Type B pancreatic cell (in vitro differentiated cells): ENCODE measurements around the gene METTL25B. TPM values are rescaled to one million over a fixed set of nuclear protein-coding genes. Genes with fewer than 3 reads are reported as not detected.

Source experiments
- DNase-seq: peaks from one replicate; pipeline ENCODE4 v3.0.0; 2021; ENCODE audit warnings: mixed read lengths; ENCODE audit not compliant: unreplicated experiment; ENCODE audit errors: extremely low spot score
- H3K27ac Mint-ChIP-seq: 2 replicates; pipeline ENCODE4 v1.8.0; 2021; ENCODE audit warnings: mild to moderate bottlenecking, mixed read lengths
- H3K27me3 Mint-ChIP-seq: 2 replicates; pipeline ENCODE4 v1.8.0; 2021; ENCODE audit warnings: mixed read lengths
- H3K36me3 Mint-ChIP-seq: 2 replicates; pipeline ENCODE4 v1.8.0; 2021; ENCODE audit warnings: mixed read lengths
- H3K4me1 Mint-ChIP-seq: one replicate; pipeline ENCODE4 v1.8.0; 2021; ENCODE audit warnings: mixed read lengths; ENCODE audit not compliant: unreplicated experiment
- H3K4me3 Mint-ChIP-seq: 2 replicates; pipeline ENCODE4 v1.8.0; 2021; ENCODE audit warnings: mild to moderate bottlenecking, mixed read lengths
- H3K9me3 Mint-ChIP-seq: 2 replicates; pipeline ENCODE4 v1.8.0; 2021; ENCODE audit warnings: mixed read lengths
- total RNA-seq: library from RNA; stranded (reverse); gene quantifications from 2 replicates; pipeline ENCODE4 v1.2.1, GENCODE V29; 2021; ENCODE audit warnings: low replicate concordance
- TF ChIP-seq, protein P1 (sequence below): fragments of 200-600 bp; sonication (generic); conservative IDR thresholded peaks from 2 replicates; pipeline ENCODE4 v1.5.0; 2021; ENCODE audit warnings: antibody characterized with exemption, mild to moderate bottlenecking

METTL25B gene
- total RNA-seq, 1 donor from 2014 or later, result 35.2 TPM

DNA sequence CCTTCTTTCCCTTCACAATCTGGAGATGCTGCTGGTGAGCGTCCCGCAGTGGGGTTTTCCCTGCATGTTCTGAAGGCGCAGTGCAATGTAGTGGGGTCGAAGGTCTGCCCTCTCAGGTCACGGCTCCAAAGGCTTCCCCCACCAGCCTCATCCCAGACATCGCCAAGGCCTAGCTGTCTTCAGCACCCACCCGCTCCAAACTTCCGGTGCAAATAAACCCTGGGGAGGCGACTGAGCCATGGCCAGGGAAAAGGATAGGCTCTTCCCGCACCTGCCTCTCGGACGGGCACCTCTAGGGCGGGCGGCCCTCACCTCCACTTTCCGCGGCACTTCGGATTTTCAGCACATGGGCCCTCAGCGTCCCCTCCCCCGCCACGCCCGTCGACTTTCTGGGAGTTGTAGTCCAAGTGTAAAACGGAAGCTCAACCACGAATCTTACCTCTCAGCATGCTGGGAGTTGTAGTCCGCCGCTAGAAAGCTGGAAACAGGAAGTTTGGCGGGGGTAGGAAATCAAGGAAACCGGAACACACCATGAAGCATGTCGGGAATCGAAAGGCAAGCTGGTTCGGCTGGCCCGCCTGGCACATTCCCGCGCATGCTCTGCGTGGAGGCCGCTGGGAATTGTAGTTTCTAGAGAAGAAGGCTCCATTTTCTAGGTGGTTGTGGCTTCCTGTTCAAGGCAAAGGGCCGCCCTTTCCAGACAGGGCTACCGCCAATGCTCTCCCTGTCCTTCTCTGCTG, 12.6 kb downstream of the METTL25B start, which contains the start of gene MRPL24:
TSS of gene MRPL24 (minus strand) at position 348 of the 740 bp plus-strand sequence. CDS start 2,384 bp downstream, outside the sequence.
- H3K4me1 Mint-ChIP-seq, result peaks cover 38% of the 10 kb centered on the region
- H3K36me3 Mint-ChIP-seq, result peaks cover 16% of the 10 kb centered on the region
- H3K4me3 Mint-ChIP-seq, result peak within 1 kb of the TSS; percentile 97
- TF ChIP-seq, protein P1, sequence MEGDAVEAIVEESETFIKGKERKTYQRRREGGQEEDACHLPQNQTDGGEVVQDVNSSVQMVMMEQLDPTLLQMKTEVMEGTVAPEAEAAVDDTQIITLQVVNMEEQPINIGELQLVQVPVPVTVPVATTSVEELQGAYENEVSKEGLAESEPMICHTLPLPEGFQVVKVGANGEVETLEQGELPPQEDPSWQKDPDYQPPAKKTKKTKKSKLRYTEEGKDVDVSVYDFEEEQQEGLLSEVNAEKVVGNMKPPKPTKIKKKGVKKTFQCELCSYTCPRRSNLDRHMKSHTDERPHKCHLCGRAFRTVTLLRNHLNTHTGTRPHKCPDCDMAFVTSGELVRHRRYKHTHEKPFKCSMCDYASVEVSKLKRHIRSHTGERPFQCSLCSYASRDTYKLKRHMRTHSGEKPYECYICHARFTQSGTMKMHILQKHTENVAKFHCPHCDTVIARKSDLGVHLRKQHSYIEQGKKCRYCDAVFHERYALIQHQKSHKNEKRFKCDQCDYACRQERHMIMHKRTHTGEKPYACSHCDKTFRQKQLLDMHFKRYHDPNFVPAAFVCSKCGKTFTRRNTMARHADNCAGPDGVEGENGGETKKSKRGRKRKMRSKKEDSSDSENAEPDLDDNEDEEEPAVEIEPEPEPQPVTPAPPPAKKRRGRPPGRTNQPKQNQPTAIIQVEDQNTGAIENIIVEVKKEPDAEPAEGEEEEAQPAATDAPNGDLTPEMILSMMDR, result no peak
- no peaks in the 10 kb centered on the region for H3K9me3 Mint-ChIP-seq
- DNase-seq, result peak; percentile 95
- no peaks in the 10 kb centered on the region for H3K27me3 Mint-ChIP-seq
- H3K27ac Mint-ChIP-seq, result peak within 1 kb of the TSS; percentile 96

DNA sequence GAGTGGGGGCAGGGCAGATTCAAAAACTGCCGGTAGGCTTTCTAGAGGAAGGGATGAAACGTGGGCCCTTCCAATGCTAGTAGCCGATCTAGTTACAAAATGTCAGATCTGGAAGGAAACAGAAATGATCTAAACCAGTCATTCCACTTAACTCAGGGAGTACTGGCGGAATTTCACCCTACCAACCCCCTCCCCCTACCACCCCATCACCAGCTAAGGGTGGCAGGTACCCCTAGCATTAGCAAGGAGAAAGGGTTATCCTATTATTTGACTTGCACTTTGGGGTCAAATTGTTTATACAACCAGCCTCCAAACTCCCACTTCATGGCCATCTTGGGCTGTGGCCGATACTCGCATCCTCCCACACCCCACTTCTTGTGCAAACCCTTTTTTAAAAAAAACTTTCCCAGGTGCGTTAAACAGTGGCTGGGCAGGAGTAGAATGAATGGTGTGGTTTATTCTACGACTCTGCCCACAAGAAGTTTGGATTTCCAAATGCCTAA, 13.3 kb downstream of the METTL25B start:
- peaks cover 41% of the 10 kb centered on the region for H3K4me1 Mint-ChIP-seq
- TF ChIP-seq, protein P1, result no peak
- H3K4me3 Mint-ChIP-seq, result peak overlapping the region; percentile 97
- H3K9me3 Mint-ChIP-seq, result no peaks in the 10 kb centered on the region
- DNase-seq, result no peak
- H3K27ac Mint-ChIP-seq, result peak overlapping the region; percentile 96
- H3K27me3 Mint-ChIP-seq, result no peaks in the 10 kb centered on the region
- H3K36me3 Mint-ChIP-seq, result peaks cover 18% of the 10 kb centered on the region

DNA sequence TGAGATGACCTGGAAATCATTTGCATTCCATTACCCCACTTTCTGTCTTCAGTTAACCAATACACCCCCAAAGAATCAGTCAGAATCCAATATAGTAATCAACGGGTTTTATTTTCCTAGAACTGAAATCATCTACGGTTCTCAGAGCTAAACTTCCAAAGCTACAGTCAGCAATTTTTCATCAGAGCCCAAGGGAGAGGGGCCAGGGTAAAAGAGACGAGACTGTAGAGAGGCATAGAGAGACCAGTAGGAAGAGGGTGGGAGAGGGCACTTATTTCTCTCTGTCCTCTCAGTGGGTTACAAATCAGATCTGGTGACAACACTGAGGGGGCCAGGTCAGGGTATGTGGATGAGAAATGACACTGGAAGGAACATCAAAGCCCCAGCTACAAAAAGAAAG, 13.7 kb downstream of the METTL25B start:
- Mint-ChIP-seq H3K4me1 (peaks cover 41% of the 10 kb centered on the region), H3K27ac (peak overlapping the region; percentile 96), H3K4me3 (peak overlapping the region; percentile 46), H3K27me3 (no peaks in the 10 kb centered on the region), H3K9me3 (no peaks in the 10 kb centered on the region), H3K36me3 (peaks cover 18% of the 10 kb centered on the region)
- TF ChIP-seq, protein P1, result no peak
- no peak for DNase-seq

DNA sequence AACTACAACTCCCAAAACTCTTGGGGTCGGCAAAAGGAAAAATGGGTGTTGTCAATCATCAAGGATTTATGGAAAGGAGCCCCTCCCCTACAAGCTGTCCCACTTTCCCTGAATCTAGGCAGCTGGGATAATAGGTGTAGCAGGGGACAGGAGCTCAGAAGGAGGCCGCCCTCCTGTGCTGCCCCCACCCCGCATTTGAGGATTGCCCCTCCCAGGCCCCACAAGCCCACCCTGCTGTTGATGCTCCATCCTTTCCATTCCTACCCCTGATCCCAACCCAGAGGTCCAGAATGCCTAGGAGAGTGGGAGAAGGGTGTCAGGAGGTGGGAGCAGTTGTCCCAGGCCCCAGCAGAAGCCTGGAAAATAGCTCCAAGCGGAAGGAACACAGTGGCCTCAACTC, 14.5 kb downstream of the METTL25B start:
- no peak for DNase-seq
- TF ChIP-seq, protein P1, result no peak
- peaks cover 18% of the 10 kb centered on the region for H3K36me3 Mint-ChIP-seq
- H3K27ac Mint-ChIP-seq, result peak overlapping the region; percentile 96
- no peak overlapping the region for H3K4me3 Mint-ChIP-seq
- H3K4me1 Mint-ChIP-seq, result peaks cover 46% of the 10 kb centered on the region
- H3K27me3 Mint-ChIP-seq, result no peaks in the 10 kb centered on the region
- H3K9me3 Mint-ChIP-seq, result no peaks in the 10 kb centered on the region

DNA sequence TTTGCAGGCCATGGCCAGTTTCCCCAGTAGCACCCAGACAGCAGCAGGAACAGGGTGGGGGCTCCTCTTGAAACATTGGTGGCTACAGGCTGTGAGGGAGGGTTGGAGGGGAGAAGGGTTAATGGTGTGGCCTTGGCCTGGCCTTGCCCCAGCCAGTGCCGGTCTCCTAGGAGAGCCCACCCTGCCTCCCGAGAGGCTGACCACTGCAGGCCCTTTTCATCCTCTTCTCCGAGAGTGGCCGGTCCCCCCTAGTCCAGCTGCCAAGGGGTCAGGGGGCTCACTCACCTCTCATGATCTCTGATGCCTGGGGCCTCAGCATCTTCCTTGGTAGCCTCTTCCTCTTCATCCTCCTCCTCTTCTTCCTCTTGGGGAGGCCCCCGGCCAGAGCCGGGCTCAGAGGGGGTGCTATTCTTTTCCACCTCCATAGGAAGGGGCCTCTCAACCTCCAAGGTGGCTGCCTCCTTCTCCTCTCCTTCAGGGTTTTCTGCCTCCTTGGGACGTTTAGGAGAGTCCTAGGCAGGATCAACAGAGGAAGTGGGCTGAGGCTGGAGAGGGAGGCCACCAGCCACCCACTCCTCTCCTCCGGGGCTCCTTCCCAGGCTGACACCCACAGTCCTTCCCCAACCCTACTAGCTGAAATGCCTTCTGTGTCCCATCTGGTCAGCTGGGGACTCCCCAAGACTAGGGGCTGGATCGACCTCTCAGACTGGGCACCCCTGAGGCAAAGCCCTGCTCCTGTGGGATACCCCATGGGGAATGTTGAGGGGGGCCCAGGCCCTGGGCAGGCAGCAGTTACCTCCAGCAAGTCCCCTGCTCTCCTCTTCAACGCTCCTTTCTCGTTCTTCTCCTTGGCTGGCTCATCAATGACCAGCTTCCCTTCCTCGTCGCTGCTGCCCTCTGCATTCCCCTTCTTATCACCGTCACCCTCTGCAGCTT, 15.4 kb downstream of the METTL25B start:
- Mint-ChIP-seq H3K27ac (peak overlapping the region; percentile 23), H3K4me3 (no peak overlapping the region), H3K9me3 (no peaks in the 10 kb centered on the region), H3K4me1 (peaks cover 50% of the 10 kb centered on the region), H3K27me3 (no peaks in the 10 kb centered on the region), H3K36me3 (peaks cover 15% of the 10 kb centered on the region)
- DNase-seq, result no peak
- TF ChIP-seq, protein P1, result no peak
